Activated CD4-positive, alpha-beta T cell treated with anti-CD3 and anti-CD28 coated beads for 24 hours (primary cell): Measurements from ENCODE around the gene SIX1.

Experiments used
- DNase-seq, 2 donors: peaks; one replicate each; pipeline ENCODE4 v3.0.0-alpha.2; 2020; ENCODE audit warnings: low read depth in 2 of 2

SIX1 gene

DNA sequence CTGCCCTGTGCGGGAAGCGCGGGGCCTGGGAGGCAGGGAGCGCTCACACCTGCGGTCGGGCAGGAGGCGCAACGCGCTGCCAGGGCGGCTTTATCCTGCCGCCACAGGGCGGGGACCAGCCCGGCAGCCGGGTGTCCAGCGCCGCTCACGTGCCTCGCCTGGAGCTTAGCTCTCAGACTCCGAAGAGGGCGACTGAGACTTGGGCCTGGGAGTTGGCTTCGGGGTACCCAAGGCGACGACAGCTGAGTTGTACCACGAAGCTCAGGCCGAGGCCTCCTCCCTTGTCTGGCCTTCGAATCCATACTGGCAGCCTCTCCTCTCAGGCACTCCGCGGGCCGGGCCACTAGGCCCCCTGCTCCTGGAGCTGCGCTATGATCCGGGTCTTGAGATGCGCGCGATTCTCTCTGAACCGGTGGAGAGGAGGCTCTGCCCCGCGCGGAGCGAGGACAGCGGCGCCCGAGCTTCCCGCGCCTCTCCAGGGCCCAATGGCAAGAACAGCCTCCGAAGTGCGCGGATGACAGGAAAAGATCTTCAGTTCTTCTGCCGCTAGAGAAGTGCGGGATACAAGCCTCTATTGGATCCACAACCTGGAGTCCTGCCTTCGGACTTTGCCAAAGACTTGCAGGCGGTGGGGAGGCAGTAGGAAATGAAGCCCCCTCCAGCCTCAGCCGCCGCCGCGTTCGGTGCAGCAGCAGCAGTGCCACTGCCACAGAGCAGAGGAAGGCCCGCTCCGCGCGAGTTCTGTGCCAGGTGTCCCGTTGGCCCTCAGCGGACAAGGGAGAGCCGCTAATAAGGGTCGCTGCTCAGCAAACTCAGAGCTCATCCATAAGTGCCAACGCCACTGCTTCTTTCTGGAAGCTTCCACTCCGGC lies 6.8 kb downstream of the SIX1 start:
- DNase-seq: no peak

DNA sequence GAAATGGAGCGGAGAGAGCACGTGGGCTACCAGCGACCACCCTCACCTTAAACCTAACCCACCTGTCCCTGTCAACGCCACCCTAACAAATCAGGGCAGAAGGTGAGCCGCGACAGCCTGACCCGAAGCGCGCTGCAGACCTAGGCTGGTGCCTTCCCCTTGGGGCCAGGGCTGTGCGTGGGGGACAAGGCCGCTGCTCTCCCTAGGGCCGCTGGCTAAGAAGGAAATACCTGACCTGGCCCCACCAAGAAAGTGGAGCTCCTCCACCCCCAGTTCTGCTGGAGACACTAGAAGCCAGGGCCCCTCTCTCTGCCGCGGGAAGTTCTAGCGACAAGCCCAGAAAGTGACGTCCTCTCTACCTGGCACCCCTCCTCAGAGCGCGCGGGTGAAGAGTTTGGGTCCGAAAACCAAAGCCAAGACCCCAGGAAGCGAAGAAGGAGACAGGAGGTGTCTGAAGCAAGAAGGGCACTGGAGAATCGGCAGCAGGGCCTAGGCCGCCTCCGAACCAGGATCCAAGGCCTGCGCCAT lies 7.5 kb downstream of the SIX1 start:
- no peak for DNase-seq

DNA sequence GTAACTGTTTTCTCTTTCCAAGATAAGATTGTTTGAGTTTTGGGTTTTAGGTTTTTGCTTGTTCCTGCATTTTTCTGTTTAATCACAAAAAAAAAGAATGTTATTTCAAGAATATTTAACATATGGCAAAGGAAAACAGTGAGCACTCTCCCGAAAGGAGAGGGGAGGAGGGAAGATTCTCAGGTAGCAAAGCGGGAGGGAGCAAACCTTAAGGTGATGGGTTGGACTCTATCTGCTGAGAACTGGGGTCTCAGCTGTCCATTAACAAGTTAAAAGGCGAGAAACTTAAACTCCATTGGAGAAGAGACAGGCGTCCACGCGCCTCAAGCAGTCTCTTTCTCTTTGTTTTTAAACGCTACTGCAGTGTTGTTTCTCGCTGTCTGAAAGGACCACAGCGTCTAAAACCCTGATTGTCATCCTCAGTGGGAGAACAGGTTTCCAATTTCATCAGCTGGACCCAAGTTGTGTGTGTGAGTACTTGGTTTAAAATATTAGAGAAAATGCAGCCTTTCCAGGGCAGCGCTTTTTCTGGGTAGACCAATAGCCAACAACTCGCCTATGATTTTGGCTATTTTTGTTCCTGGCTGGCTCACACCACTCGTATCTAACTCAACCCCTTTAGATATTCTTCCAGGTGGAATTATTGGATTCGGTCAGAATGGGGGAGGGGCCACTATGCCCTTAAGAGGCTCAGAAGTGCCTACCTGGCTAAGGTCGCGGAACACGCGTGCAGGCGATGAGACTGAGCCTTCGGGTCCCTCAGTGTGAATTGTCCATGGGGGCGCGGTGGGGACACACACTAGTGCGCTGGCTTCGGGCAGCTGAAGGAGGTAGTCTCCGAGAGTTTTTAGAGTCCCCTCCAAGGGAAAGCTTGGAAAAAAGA lies 8.2 kb downstream of the SIX1 start:
- no peak for DNase-seq

DNA sequence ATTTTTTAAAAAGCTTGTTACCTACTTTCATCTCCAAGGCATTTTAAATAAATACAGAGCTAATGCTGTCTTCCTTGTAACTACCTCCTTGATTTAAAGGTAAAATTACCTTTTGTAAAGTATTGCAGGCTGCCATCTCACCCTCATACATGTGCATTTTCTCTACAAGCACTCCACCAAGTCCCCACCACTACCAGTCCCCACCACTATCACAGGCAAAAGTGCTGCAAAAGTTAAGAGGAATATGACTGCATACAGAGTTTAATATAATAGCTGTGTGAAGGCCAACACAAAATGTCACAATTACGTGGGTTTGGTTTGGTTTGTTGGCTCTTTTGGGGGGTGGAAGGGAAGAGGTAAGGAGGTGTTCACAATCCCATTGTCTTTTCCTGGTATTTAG lies 9.6 kb downstream of the SIX1 start:
- no peak for DNase-seq

DNA sequence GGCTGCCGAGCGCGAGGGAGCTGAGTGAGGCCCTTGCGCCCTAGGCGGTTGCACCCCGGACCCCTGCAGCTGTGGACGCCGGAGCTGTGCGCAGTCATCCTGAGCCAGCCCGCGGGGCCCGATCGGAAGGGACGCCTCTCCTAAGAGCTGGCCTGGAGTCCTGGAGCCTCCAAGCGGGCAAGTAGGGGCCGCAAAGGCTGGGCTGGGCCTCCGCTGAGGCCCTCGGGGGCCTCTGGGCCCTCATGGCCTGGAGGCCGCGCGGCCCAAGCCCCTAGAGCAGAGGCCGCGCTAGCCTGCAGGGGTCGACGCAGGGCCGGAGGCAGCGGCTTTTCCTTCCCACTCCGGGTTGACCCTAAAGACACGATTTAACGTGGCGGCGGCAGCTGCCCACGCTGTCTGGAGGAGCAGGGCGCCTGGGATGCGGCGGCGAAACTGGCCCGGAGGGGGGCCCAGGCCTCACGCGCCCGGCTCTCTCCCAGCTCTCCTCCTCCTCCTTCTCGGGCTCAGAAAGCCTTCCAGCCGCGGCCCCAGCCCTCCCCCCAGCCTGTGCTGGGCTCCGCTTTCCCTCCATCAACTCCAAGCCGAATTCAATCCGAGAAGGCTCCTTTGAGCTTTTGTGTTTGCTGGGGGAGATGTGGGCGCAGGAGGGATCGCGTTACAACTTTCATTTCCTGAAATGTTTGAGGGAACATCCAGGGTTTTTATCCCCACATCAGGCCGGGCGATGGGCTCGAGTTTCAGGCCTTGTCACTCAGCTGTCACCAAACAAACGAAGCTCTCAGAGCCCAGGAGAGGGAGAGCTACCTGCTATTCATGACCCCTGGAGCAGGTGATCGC lies 11.6 kb downstream of the SIX1 start:
- DNase-seq: no peak

DNA sequence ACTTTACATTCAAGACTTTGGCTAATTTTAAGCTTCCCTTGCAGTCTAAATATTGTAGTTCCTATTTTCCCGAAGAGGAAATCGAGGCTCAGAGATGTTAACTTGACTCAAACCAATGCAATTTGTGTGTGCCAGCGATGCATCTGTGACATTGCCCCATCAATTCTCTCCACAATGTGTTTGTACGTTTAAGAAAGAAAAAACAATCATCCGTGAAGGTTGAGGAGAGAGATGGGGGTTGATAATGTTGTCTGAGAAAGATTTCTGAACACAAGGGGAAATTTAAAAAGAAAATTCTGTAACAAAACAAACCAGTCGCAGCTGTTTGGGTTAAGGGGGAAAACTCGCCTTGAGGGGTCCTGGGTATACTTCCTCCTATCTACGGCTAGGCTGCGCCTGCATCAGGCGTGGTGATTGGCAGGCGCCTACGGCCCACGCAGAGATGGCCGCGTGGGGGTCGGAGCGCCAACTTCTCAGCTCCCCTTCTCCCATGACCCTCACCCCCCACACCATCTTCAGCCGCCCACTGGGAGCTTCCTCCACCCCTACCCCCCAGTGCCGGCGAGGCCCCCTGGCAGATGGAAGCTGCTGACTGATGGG lies 12.3 kb downstream of the SIX1 start:
- DNase-seq: no peak

DNA sequence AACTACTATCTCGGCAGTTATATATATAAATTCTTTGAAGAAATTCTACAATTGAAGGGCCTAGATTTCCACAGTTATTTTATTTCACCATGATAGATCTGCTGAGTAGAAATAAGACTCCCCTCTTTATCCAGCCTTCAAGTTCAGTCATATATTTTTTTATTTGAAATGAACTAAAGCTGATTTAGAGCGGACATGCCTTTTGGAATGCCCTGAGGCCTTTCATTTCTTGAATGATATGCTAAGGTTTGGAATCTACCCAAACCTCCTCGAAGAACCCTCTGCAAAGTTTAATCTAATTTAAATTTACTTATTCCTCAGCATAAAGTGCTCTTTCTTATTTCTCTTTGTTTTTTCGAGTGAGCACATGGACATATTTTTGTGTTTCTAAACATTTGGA lies 15.1 kb downstream of the SIX1 start:
- DNase-seq: no peak

DNA sequence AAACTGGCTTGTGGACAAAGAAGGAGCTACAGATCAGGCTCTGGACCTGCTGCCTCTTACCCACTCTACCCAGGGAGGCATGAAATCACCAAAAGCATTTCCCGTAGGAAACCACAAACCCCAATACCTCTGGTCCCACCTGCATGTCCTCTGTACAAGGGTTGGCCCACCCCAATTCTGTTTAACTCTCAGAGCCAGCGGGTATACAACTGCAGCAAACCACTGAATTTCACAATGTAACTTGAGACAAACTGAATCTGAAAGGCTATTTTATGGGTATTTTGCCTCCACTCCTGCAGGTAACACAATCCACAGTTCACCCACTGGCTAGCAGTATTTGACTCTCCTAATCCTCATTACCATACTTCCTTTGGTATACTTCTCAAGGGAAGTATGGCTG lies 16.5 kb downstream of the SIX1 start:
- no peak for DNase-seq

DNA sequence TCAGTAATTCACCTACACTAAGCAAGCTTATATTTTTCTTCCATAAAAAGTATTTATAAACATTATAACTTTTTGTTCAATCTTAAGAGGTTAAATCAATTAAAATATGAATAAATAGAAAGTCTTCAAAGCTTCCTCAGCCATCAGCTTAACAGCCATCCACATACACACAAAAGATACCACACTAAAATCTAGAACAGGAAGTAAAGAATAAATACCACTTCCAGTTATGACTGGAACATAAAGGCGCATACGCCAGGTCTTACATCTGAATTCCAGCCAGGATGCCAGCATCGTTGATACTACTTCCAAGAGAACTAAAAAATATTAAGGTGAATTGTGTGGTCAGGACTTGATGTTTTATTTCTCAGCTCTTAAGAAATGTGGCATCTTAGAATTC lies 17.0 kb downstream of the SIX1 start:
- DNase-seq: no peak

DNA sequence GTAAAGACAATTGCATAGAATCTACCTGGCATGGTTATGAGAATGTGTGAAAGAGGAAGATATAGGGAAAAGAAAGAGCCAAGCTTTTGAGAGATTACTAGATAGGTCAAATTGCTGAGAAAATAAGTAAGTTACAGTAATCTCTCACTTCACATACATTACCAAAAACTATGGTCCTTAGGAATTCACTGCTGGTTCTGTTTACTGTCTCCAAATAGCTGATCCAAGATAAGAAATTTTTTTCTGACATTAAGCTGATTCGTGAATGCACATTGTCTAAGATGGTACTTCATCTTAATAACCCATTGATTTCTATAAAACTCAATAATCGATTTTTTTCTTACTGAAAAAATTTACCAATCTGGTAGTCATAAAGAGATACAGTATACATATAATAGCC lies 17.4 kb downstream of the SIX1 start:
- DNase-seq: no peak

DNA sequence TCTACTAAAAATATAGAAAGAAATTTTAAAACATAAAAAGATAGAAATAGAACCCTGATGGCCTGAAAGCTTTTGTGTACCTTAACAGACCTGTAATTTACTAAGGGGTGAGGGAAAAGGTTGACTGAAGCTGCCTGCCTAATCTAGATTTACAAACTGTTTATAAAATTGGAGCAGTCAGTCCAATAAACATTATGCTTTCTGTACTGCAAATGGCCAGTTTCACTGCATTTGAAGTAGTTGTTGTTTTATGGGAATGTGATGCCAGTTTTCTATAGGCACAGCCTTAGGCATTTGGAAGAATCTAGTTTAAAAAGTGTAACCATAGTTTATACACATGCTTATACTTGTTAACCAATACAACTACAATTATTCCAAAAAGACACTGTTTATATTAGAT lies 19.1 kb downstream of the SIX1 start:
- DNase-seq: no peak

DNA sequence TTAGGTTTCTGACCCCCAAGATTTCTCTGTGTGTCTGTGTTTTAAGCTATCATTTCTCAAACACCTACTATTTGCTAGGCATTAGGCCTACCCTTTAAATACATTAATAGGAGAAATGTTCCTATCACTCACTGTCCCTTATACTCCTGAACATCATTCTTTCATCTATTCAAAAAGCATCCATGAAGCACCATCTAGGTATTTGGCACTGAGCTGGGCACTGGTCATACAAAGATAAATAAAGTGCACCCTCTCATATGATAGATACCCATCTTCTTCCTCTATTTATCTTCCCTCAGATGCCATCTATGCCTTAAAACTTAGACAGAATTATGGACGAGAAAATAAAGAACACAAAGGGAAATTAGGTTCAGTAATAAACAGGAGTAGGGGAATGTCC lies 20.4 kb downstream of the SIX1 start:
- no peak for DNase-seq

DNA sequence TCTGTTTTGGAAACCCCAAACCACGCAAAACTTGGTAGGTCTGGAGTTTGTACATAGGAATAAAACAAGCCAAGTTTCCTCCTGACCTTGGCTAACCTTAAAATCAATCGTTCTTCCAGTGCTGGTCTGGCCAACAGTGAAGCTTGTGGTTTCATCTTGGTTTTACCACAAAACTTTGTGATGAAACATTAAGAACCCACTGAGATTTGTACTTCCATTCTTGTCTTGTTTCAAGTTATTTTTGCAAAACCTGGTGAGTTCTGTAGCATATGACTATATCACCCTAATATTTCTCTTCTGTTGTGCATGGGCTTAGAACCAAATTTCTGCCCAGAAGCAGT lies 26.4 kb downstream of the SIX1 start:
- no peak for DNase-seq

DNA sequence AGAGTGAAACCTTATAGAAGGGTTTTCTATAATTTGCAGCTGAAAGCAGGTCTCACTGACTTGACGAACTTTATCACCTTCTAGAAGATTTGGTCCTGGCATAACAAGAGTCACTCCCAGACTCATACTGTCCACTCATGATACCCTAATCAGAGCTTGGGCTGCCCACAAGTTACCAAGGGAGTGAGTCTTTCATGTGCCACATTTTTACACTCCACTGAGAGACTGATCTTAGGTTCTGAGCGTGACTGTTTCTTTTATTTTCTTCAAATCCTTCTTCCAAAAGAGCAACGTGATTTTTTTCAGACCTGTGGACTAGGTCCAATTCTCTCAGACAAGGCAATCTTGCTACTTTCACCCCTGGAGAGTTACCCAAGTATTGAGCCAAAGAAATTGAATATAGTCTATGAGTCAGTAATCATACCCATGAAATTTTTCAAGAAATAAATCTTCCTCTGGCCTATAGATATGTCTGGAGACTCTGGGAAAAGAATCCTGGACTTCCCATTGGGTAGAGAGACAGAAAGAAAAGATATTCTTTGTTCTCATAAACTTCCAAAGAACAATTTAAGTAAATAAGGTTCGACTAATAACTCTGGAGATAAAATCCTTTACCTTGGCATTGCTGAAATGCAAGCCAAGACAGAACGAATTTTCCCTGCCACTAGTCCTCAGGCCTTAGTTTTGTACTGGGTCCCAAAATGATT lies 26.9 kb downstream of the SIX1 start:
- DNase-seq: no peak

DNA sequence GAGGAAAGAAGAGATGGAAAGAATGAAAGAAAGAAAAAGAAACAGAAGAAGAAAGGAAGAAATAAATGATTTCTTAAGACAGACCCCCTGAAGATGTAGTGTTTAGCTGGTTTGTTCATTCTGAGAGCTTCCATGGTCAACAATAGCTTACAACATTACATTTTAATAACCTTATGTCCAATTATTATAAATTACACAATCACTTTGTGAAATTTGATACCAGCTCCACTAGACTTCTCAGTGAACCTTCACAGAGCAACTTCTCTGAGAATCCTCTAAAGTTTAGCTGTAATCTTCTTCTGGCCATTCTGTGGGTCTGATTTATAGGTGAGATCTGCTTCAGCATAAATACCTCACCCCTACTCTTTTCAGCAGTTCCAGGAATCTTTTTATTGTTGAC lies 27.9 kb downstream of the SIX1 start:
- no peak for DNase-seq

DNA sequence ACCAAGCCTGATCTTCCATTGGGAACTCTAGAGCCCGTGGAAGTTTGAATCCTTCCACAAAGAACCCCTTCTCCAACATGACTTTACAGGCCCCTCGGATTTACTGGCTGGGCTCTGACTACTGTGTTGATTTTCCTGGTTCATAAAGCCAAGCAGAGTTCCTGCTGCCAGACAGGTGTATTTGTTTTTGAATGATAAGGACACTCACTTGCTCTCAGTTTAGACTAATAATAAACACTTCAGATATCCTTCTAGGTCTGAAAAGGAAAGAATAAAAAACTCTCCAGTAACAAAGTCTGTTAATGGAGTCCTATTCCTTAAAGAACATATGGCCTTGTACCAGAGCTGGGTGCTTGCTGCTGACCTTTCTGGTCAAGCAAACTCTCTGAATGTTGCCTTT lies 31.0 kb downstream of the SIX1 start:
- no peak for DNase-seq

DNA sequence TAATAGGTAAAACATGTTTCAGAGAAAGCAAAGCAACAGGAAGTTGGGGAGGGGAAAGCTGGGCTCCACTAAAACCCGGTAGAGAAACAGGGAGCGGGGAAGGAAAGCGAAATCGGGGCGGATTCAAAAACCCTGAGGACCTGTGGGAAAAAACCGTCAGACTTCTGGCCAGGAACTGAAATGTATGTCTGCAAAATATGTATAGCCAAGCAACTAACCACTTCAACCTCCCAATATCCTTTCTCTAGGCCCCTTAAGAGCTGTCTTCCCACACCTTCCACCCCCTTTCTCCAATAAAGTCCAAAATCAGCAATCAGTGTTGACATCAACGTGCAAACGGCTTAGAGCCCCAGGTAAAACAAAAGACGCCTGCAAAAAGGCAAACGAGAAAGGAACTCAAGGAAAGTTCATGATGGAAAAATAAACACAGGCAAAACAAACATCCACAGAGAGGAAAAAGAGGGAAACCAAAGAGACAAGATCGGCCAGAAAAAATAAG lies 32.8 kb downstream of the SIX1 start:
- DNase-seq: no peak

DNA sequence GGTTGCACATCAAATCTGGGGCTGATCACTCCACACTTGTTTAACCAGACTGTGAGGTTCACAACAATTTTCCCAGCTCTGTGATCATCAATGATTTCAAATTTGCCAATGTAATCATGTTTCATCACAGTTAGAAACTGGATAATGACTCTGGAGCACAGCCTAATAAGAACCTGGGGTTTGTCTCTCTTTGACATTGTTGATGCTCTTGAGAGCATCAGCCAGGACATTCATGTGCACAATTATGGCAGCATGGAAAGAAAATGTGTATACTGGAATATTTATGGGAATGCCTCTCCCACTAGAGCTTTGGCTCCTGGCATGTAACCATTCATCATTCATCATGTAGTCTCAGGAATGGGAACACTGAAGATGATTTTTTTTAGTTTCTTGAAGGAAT lies 47.0 kb downstream of the SIX1 start:
- no peak for DNase-seq

DNA sequence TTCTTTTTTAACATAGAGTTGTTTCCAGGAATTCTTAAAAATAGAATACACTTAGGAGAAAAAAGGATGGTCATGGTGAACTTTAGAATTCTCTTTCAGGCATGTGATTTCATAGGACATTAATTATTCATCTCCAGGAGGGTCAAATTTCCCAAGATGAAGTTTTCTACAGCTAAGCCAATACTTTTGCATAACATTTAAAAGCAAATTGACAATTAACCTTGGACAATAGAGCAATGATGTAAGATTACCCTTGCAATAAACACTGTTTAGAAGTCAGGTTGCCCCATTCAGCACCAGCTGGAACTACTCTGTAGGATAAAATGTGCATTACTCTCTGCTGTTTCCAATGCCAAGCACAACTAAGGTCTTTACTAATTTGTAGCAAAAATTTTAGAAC lies 49.5 kb downstream of the SIX1 start:
- DNase-seq: no peak

DNA sequence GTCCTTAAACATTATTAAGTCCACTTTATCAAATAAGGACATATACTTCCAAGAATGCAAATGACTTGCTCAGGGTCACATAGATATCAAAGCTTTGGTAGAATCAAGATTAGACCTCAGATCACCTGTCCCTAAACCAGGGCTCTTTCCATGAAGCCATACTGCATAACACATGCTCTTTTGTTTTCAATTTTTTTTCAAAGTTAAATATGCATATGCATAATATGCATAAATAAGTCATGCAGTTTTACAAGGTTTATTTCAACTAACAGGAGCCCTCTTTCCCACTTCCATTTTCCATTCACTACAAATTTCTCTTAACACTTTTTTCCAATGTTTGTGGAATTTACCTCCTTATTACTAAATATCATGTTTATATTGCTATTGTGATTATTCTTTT lies 53.1 kb downstream of the SIX1 start:
- DNase-seq: no peak

DNA sequence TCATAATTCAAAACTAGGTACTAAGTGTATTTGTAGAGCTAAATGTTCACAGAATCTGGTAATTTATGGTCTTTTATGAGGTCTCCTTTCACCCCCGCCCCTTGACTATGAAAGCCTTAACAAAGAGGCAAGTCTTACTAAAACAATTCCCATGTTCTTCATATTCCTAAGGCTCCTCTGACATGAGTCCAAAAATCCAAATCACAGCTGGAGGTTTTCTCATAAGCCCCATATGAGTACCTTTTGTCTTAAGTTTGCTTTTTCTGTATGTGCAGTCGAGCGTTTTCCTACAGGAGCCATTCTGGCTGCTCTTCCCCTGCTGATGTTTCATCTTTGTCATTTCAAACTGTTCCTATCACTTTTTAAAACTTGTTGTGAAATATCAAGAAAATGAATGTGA lies 55.2 kb downstream of the SIX1 start:
- no peak for DNase-seq
